ENCODE results near the gene COL4A1. TPM values are rescaled to one million over a fixed set of nuclear protein-coding genes. Genes with fewer than 3 reads are reported as not detected.
A peak's percentile ranks its signal among the peaks of the same experiment; 100 is the strongest.

COL4A1 gene
- total and polyA plus RNA-seq, 12 donors: 83.3 to 342 (median 147) TPM

GRCh38 chr13:110121422-110122083 is 185.4 kb downstream of the COL4A1 start:
- Histone ChIP-seq H3K27me3 (peaks cover 0 to 14% (median 7%) of the 10 kb centered on the region in 7 donors), H3K4me3 (no peak overlapping the region), H3K4me1 (peaks cover 5 to 29% (median 17%) of the 10 kb centered on the region in 9 donors), H3K36me3 (no peaks in the 10 kb centered on the region), H3K9me3 (no peaks in the 10 kb centered on the region), H3K27ac (no peak overlapping the region)
- TF ChIP-seq CTCF (IDR thresholded peaks at IDR 0.05): no peak
- 73% methylated on average over 6 of the region's 6 CpGs for WGBS, 2 donors
- ATAC-seq (no peak), DNase-seq (no peak)
- intact Hi-C loops (cut with DNase I): loop anchor here in 1 of 10 donors (10.0 kb wide), 1 partner anchor 987 kb away; no protein-coding TSS in a partner anchor

- no peak for TF ChIP-seq CTCF (IDR thresholded peaks at IDR 0.05)
- peaks cover 0 to 17% (median 7%) of the 10 kb centered on the region in 7 donors for H3K27me3 ChIP-seq
- H3K4me1 ChIP-seq: peaks cover 0 to 16% (median 5%) of the 10 kb centered on the region in 9 donors
- no peaks in the 10 kb centered on the region for H3K9me3 ChIP-seq
- intact Hi-C loops (cut with DNase I): loop anchor here in 1 of 10 donors (10.0 kb wide), 1 partner anchor 985 kb away; no protein-coding TSS in a partner anchor
- no peak overlapping the region for H3K4me3 ChIP-seq
- no peaks in the 10 kb centered on the region for H3K36me3 ChIP-seq
- DNase-seq (no peak), ATAC-seq (peak in 7 of 8 donors; percentile 43 to 86 (median 75))
- WGBS, 2 donors: 85% methylated on average over 18 of the region's 18 CpGs
- peak overlapping the region in 2 of 10 donors; percentile 29 to 47 for H3K27ac ChIP-seq
Observed at GRCh38 chr13:110119935-110120905, 186.7 kb downstream of the COL4A1 start.

- no peak for TF ChIP-seq CTCF (IDR thresholded peaks at IDR 0.05)
- Histone ChIP-seq H3K27ac (no peak overlapping the region), H3K27me3 (peaks cover 0 to 17% (median 7%) of the 10 kb centered on the region in 7 donors), H3K36me3 (no peaks in the 10 kb centered on the region), H3K4me1 (peaks cover 0 to 15% (median 5%) of the 10 kb centered on the region in 9 donors), H3K9me3 (no peaks in the 10 kb centered on the region), H3K4me3 (no peak overlapping the region)
- ATAC-seq (no peak), DNase-seq (no peak)
- 66 to 76% methylated on average over 11 of the region's 11 CpGs for WGBS, 2 donors
- intact Hi-C loops (cut with DNase I): no loop called here
Observed at GRCh38 chr13:110118106-110118505, 188.9 kb downstream of the COL4A1 start.

GRCh38 chr13:110116072-110116487 is 190.9 kb downstream of the COL4A1 start:
- Histone ChIP-seq H3K4me3 (no peak overlapping the region), H3K4me1 (peaks cover 0 to 15% (median 5%) of the 10 kb centered on the region in 9 donors), H3K36me3 (no peaks in the 10 kb centered on the region), H3K27me3 (peaks cover 0 to 17% (median 6%) of the 10 kb centered on the region in 7 donors), H3K27ac (no peak overlapping the region), H3K9me3 (no peaks in the 10 kb centered on the region)
- peak; percentile 58 to 83 (median 70) for TF ChIP-seq CTCF (IDR thresholded peaks at IDR 0.05)
- intact Hi-C loops (cut with DNase I): no loop called here
- ATAC-seq (peak in 5 of 8 donors; percentile 41 to 72 (median 59)), DNase-seq (peak in 1 of 2 donors; percentile 67)
- 30 to 36% methylated on average over 23 of the region's 23 CpGs for WGBS, 2 donors
